ENCODE data around the gene GALNT2.

GRCh38 chr1:230174471-230175162, 107.6 kb downstream of the GALNT2 start:
- no peak for TF ChIP-seq POLR2A (IDR thresholded peaks at IDR 0.05; ENCODE audit: low read length)
- no peak for TF ChIP-seq GATA1 (IDR thresholded peaks at IDR 0.05; ENCODE audit: low read depth, low read length)
